ENCODE measurements around the gene ZFP36. TPM values are rescaled to one million over a fixed set of nuclear protein-coding genes. Genes with fewer than 3 reads are reported as not detected.
A peak's percentile ranks its signal among the peaks of the same experiment; 100 is the strongest.

Gene ZFP36
- total RNA-seq, 2 experiments from 2014 or later: 189 to 194 TPM

- peak overlapping the region; percentile 76 for H3K4me3 Mint-ChIP-seq
- peak overlapping the region; percentile 98 for H3K27ac Mint-ChIP-seq
- peak; percentile 90 for DNase-seq
- ChIA-PET POLR2A (interaction anchor here (0.9 to 10.6 kb wide), 10 partner anchors 9 to 67 kb away, joined by 3 to 175 read pairs (median 14); partner anchors contain the start of genes GMFG, MED29, PAF1 and PLEKHG2), CTCF (interaction anchor here (0.5 to 2.8 kb wide), 4 partner anchors 9 to 526 kb away, joined by 3 to 30 read pairs (median 4); partner anchors contain the start of genes MED29, PAF1, PLEKHG2 and SAMD4B)
- peaks cover 75% of the 10 kb centered on the region for H3K4me1 Mint-ChIP-seq
- H3K27me3 Mint-ChIP-seq: no peaks in the 10 kb centered on the region
- no peaks in the 10 kb centered on the region for H3K9me3 Mint-ChIP-seq
- H3K36me3 Mint-ChIP-seq (ENCODE audit: low read depth): peaks cover 28% of the 10 kb centered on the region
Measured at GRCh38 chr19:39402346-39403300, 4.0 kb upstream of the ZFP36 start.

GRCh38 chr19:39403331-39404312 is 3.0 kb upstream of the ZFP36 start:
- Mint-ChIP-seq H3K9me3 (no peaks in the 10 kb centered on the region), H3K36me3 (ENCODE audit: low read depth) (peaks cover 33% of the 10 kb centered on the region), H3K4me1 (peaks cover 65% of the 10 kb centered on the region), H3K27me3 (no peaks in the 10 kb centered on the region), H3K4me3 (peak overlapping the region; percentile 76), H3K27ac (peak overlapping the region; percentile 98)
- DNase-seq: peak; percentile 95
- POLR2A ChIA-PET: interaction anchor here (0.9 to 10.6 kb wide), 8 partner anchors 8 to 67 kb away, joined by 3 to 175 read pairs (median 15); partner anchors contain the start of genes MED29, PAF1, PLEKHG2 and RPS16
- CTCF ChIA-PET: no interaction called here

- peak overlapping the region; percentile 86 for H3K4me3 Mint-ChIP-seq
- CTCF ChIA-PET: interaction anchor here (4.5 kb wide), 1 partner anchor 7 kb away, joined by 57 read pairs; no protein-coding TSS in a partner anchor
- H3K36me3 Mint-ChIP-seq (ENCODE audit: low read depth): peaks cover 35% of the 10 kb centered on the region
- H3K9me3 Mint-ChIP-seq: no peaks in the 10 kb centered on the region
- no peaks in the 10 kb centered on the region for H3K27me3 Mint-ChIP-seq
- H3K27ac Mint-ChIP-seq: peak overlapping the region; percentile 82
- POLR2A ChIA-PET: interaction anchor here (0.9 to 10.6 kb wide), 5 partner anchors 8 to 70 kb away, joined by 4 to 195 read pairs (median 60); partner anchors contain the start of genes GMFG, MED29, PAF1 and RPS16
- peaks cover 51% of the 10 kb centered on the region for H3K4me1 Mint-ChIP-seq
- no peak for DNase-seq
Measured at GRCh38 chr19:39405261-39405957, 1.2 kb upstream of the ZFP36 start.

DNA sequence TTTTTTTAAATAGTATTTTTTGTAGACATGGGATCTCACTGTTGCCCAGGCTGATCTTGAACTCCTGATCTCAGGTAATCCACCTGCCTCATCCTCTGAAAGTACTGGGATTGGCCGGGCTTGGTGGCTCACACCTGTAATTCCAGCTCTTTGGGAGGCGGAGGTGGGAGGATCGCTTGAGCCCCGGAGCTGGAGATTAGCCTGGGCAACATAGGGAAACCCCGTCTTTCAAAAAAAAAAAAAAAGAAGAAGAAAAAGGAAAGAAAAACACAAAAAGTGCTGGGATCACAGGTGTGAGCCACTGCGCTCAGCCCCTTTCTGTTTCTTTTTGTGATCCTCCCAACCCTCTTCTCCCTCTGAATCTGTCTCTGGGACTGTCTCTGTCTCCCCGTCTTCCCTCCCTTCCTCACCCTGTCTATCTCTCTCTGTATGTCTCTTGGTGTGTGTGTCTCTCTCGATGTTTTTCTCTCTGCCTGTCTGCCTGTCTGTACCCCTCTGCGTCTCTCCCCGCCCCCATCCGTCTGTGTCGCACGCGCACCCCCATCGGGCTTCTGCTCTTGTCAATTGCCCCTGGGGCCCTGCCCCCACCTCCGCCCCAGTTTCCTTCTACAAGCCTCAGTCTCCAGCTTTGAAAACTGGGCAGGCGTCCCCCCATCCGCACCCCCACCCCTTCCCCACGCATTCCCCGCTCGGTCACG is 540 bp upstream of the ZFP36 start:
- Mint-ChIP-seq H3K4me1 (peaks cover 52% of the 10 kb centered on the region), H3K36me3 (ENCODE audit: low read depth) (peaks cover 42% of the 10 kb centered on the region), H3K9me3 (no peaks in the 10 kb centered on the region)

DNA sequence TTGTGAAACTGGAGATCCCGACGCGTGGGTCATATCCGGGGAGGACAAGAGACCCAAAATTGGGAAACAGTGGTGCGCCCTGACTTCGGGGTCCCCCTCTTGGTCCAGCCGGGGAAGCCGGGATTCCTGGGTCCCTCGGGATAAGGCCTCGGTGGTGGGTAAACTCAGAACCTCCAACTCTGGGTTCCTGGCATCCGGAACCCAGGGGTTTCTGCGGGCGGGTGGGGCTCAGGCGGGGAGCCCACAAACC is 688 bp downstream of the ZFP36 start:
- Mint-ChIP-seq H3K4me1 (peaks cover 50% of the 10 kb centered on the region), H3K27me3 (peaks cover 2% of the 10 kb centered on the region), H3K4me3 (peak overlapping the region; percentile 86), H3K36me3 (ENCODE audit: low read depth) (peaks cover 50% of the 10 kb centered on the region), H3K27ac (peak overlapping the region; percentile 99), H3K9me3 (no peaks in the 10 kb centered on the region)
- CTCF ChIA-PET: interaction anchor here (1.6 to 4.5 kb wide), 2 partner anchors 9 to 16 kb away, joined by 4 to 57 read pairs; partner anchors contain the start of genes MED29 and PAF1
- DNase-seq: no peak
- POLR2A ChIA-PET: interaction anchor here (1.0 to 10.6 kb wide), 9 partner anchors 10 to 65 kb away, joined by 3 to 195 read pairs (median 20); partner anchors contain the start of genes MED29, PAF1, RPS16 and SAMD4B

More for the DNA sequence above, 540 bp upstream of the ZFP36 start:
- H3K4me3 Mint-ChIP-seq: peak overlapping the region; percentile 86
- peak; percentile 86 for DNase-seq
- ChIA-PET CTCF (interaction anchor here (4.5 kb wide), 1 partner anchor 8 kb away, joined by 57 read pairs; no protein-coding TSS in a partner anchor), POLR2A (interaction anchor here (0.7 to 10.6 kb wide), 7 partner anchors 9 to 71 kb away, joined by 4 to 195 read pairs (median 28); partner anchors contain the start of genes GMFG, MED29, PAF1 and RPS16)
- peak overlapping the region; percentile 82 for H3K27ac Mint-ChIP-seq
- no peaks in the 10 kb centered on the region for H3K27me3 Mint-ChIP-seq

- peaks cover 50% of the 10 kb centered on the region for H3K36me3 Mint-ChIP-seq (ENCODE audit: low read depth)
Measured at GRCh38 chr19:39407660-39408391, 1.2 kb downstream of the ZFP36 start.

GRCh38 chr19:39408392-39409207 is 2.0 kb downstream of the ZFP36 start:
- ChIA-PET POLR2A (interaction anchor here (0.7 to 10.6 kb wide), 12 partner anchors 9 to 1034 kb away, joined by 3 to 195 read pairs (median 10); partner anchors contain the start of genes GMFG, MED29, PAF1 and RPS16), CTCF (interaction anchor here (1.0 to 4.5 kb wide), 4 partner anchors 11 to 66 kb away, joined by 3 to 57 read pairs (median 4); partner anchors contain the start of genes MED29, PAF1, RPS16 and SAMD4B)
- peak; percentile 43 for DNase-seq
- H3K36me3 Mint-ChIP-seq (ENCODE audit: low read depth): peaks cover 50% of the 10 kb centered on the region
- peaks cover 45% of the 10 kb centered on the region for H3K4me1 Mint-ChIP-seq
- H3K9me3 Mint-ChIP-seq: no peaks in the 10 kb centered on the region
- H3K4me3 Mint-ChIP-seq: peak overlapping the region; percentile 86
- peak overlapping the region; percentile 99 for H3K27ac Mint-ChIP-seq
- H3K27me3 Mint-ChIP-seq: peaks cover 2% of the 10 kb centered on the region

More at GRCh38 chr19:39407660-39408391, 1.2 kb downstream of the ZFP36 start:
- no peaks in the 10 kb centered on the region for H3K9me3 Mint-ChIP-seq
- peak overlapping the region; percentile 86 for H3K4me3 Mint-ChIP-seq
- DNase-seq: peak; percentile 89
- peak overlapping the region; percentile 99 for H3K27ac Mint-ChIP-seq
- peaks cover 45% of the 10 kb centered on the region for H3K4me1 Mint-ChIP-seq
- peaks cover 2% of the 10 kb centered on the region for H3K27me3 Mint-ChIP-seq
- ChIA-PET POLR2A (interaction anchor here (0.7 to 10.6 kb wide), 13 partner anchors 9 to 1035 kb away, joined by 3 to 195 read pairs (median 3); partner anchors contain the start of genes GMFG, MED29, PAF1 and RPS16), CTCF (interaction anchor here (1.2 to 4.5 kb wide), 3 partner anchors 10 to 28 kb away, joined by 3 to 57 read pairs (median 4); partner anchors contain the start of genes MED29, PAF1 and RPS16)

GRCh38 chr19:39409208-39410016 is 2.8 kb downstream of the ZFP36 start:
- Mint-ChIP-seq H3K4me3 (peak overlapping the region; percentile 89), H3K27ac (peak overlapping the region; percentile 99), H3K36me3 (ENCODE audit: low read depth) (peaks cover 58% of the 10 kb centered on the region), H3K27me3 (peaks cover 2% of the 10 kb centered on the region), H3K9me3 (no peaks in the 10 kb centered on the region), H3K4me1 (peaks cover 47% of the 10 kb centered on the region)
- DNase-seq: peak; percentile 86
- ChIA-PET POLR2A (interaction anchor here (1.1 to 10.6 kb wide), 7 partner anchors 8 to 130 kb away, joined by 3 to 195 read pairs (median 28); partner anchors contain the start of genes GMFG, MED29, PAF1 and RPS16), CTCF (interaction anchor here (1.0 to 4.5 kb wide), 2 partner anchors 11 to 67 kb away, joined by 3 to 57 read pairs; partner anchors contain the start of gene SAMD4B)
